Activated T-cell treated with anti-CD3 and anti-CD28 coated beads for 24 hours (primary cell): Measurements from ENCODE around the gene AXIN1.

Experiments used
- DNase-seq: peaks from one replicate; pipeline ENCODE4 v3.0.0-alpha.2; 2020; ENCODE audit warnings: low read depth

AXIN1 gene

GRCh38 chr16:240559-240958 lies 112.0 kb downstream of the AXIN1 start:
- no peak for DNase-seq

- DNase-seq = no peak
Observed at GRCh38 chr16:239948-240277, 112.6 kb downstream of the AXIN1 start.
